Vagina (tissue), 2 donors: ENCODE measurements around the gene DLX1. TPM values are rescaled to one million over a fixed set of nuclear protein-coding genes. Genes with fewer than 3 reads are reported as not detected.
A peak's percentile ranks its signal among the peaks of the same experiment; 100 is the strongest.

Experiments used
- DNase-seq, 2 donors: peaks; one replicate each; pipeline ENCODE4 v3.0.0-alpha.2; 2017; ENCODE audit errors: extremely low spot score in 2 of 2
- H3K27ac ChIP-seq: fragments of 200-600 bp; sonication (generic); one replicate; pipeline ENCODE4 v1.5.1; 2019
- H3K27me3 ChIP-seq: fragments of 200-600 bp; sonication (generic); one replicate; pipeline ENCODE4 v1.5.1; 2019
- H3K36me3 ChIP-seq, 2 donors: fragments of 200-600 bp; sonication (generic); one replicate each; pipeline ENCODE4 v1.5.1; 2017 to 2019
- H3K4me1 ChIP-seq: fragments of 200-600 bp; sonication (generic); one replicate; pipeline ENCODE4 v1.5.1; 2019
- H3K4me3 ChIP-seq, 2 donors: fragments of 200-600 bp; sonication (generic); 1 replicate in 1 of 2; 2 replicates in 1 of 2; pipeline ENCODE4 v1.5.1; 2016 to 2019
- H3K9me3 ChIP-seq: fragments of 200-600 bp; sonication (generic); one replicate; pipeline ENCODE4 v1.5.1; 2019
- POLR2A ChIP-seq, 2 donors: fragments of 450-650 bp; IDR thresholded peaks; one replicate each; pipeline ENCODE4 v1.6.1; 2017; ENCODE audit warnings: antibody characterized with exemption in 2 of 2, mild to moderate bottlenecking in 2 of 2, moderate library complexity in 2 of 2
- POLR2AphosphoS5 ChIP-seq, 2 donors: sonication (generic); formaldehyde crosslinking; IDR thresholded peaks; one replicate each; pipeline ENCODE4 v1.9.0; 2017; ENCODE audit warnings: antibody characterized with exemption in 2 of 2, mild to moderate bottlenecking in 2 of 2, low read depth in 1 of 2; ENCODE audit not compliant: insufficient read depth in 1 of 2
- intact Hi-C: fragments of 100-400 bp; cut with DNase I; formaldehyde crosslinking; loops from one replicate; pipeline ENCODE4 v1.15.1; 2023
- total RNA-seq: library from RNA; depleted of rRNA; stranded (reverse); fragments of >200 nt; gene quantifications from one replicate; pipeline ENCODE4 v1.2.3, GENCODE V29; 2016
- TF ChIP-seq, protein P1 (sequence below), 3 experiments: fragments of 450-650 bp in 2 of 3; fragments of 200-600 bp in 1 of 3; sonication (generic) in 1 of 3; IDR thresholded peaks; one replicate each; pipeline ENCODE4 v1.5.1; 2017 to 2019; ENCODE audit warnings: antibody characterized with exemption in 3 of 3, mild to moderate bottlenecking in 2 of 3, moderate library complexity in 2 of 3

DLX1 gene
- total RNA-seq, 1 donor from 2014 or later = not detected

DNA sequence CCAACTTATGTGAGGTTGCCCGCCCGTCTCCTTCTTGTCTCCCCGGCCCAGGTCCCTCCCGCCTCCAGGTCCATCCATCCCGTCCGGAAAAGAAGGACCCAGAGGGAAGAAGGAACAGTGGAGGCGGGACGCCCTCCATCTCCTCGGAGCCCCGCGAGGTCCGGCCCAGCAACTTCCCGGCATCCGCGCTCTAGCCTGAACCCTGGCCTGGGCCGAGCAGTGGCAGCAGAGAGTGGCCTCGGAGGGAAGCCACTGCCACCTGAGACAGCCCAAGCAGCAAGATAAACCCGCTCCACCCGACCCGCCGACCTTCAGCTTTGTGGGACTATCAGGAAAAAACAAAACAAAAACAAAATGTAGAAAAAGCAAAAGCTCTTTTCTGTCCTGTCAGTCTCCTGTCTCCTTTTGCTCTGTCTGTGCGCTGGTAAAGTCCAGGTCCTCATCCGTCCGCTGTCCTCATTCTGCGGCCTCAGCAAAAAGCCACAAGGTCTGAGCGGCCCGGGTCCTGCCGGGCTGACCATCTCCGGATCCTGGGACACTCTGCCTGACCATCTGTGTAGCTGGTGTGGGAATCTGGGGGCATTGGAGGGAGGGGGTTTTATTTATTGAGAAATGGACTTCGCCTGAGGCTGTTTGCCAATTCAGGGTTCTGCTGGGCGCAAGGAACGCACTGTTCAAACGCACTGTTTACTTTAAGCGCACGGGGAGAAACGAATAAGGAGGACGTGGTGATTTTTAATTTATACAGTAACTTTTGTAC is 3.1 kb downstream of the DLX1 start:
- Histone ChIP-seq H3K36me3 (no peaks in the 10 kb centered on the region), H3K27me3 (peaks cover 49% of the 10 kb centered on the region), H3K27ac (no peak overlapping the region), H3K4me1 (peaks cover 31% of the 10 kb centered on the region), H3K4me3 (no peak overlapping the region), H3K9me3 (no peaks in the 10 kb centered on the region)
- intact Hi-C loops = no loop called here
- peak in 1 of 2 donors; percentile 49 for DNase-seq
- TF ChIP-seq POLR2AphosphoS5 (IDR thresholded peaks at IDR 0.05; ENCODE audit: insufficient read depth in 1 of 2, low read depth in 1 of 2) = no peak
- TF ChIP-seq, protein P1, sequence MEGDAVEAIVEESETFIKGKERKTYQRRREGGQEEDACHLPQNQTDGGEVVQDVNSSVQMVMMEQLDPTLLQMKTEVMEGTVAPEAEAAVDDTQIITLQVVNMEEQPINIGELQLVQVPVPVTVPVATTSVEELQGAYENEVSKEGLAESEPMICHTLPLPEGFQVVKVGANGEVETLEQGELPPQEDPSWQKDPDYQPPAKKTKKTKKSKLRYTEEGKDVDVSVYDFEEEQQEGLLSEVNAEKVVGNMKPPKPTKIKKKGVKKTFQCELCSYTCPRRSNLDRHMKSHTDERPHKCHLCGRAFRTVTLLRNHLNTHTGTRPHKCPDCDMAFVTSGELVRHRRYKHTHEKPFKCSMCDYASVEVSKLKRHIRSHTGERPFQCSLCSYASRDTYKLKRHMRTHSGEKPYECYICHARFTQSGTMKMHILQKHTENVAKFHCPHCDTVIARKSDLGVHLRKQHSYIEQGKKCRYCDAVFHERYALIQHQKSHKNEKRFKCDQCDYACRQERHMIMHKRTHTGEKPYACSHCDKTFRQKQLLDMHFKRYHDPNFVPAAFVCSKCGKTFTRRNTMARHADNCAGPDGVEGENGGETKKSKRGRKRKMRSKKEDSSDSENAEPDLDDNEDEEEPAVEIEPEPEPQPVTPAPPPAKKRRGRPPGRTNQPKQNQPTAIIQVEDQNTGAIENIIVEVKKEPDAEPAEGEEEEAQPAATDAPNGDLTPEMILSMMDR (IDR thresholded peaks at IDR 0.05) = no peak
- TF ChIP-seq POLR2A (IDR thresholded peaks at IDR 0.05) = no peak

GRCh38 chr2:172089005-172089504 is 3.7 kb downstream of the DLX1 start:
- intact Hi-C loops = no loop called here
- Histone ChIP-seq H3K36me3 (no peaks in the 10 kb centered on the region), H3K27me3 (peaks cover 50% of the 10 kb centered on the region), H3K9me3 (no peaks in the 10 kb centered on the region), H3K27ac (no peak overlapping the region), H3K4me3 (no peak overlapping the region), H3K4me1 (peaks cover 29% of the 10 kb centered on the region)
- TF ChIP-seq POLR2AphosphoS5 (IDR thresholded peaks at IDR 0.05; ENCODE audit: insufficient read depth in 1 of 2, low read depth in 1 of 2) (no peak), POLR2A (IDR thresholded peaks at IDR 0.05) (no peak)
- TF ChIP-seq, protein P1 (IDR thresholded peaks at IDR 0.05) = no peak
- DNase-seq = no peak

DNA sequence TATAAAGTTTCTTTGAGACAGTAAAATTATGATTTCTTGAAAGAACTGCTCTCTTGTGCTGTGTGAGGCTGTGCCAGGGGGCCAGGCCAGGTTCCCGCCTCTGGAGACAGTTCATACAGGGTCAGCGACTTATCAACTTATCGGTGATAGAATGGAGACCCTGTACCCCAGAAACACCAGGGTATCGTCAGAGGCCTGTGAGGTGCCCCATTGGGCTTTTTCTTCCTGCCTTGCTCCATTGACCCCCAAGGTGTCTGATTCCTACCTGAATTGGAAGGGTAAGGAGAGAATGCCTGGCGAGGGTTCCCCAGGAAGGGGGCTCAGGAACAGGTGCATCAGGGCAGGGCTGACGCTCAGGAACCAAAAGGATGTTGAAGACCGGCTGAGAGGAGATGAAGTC is 4.3 kb downstream of the DLX1 start:
- no peak overlapping the region for H3K27ac ChIP-seq
- H3K4me3 ChIP-seq = no peak overlapping the region
- no peak for TF ChIP-seq POLR2AphosphoS5 (IDR thresholded peaks at IDR 0.05; ENCODE audit: insufficient read depth in 1 of 2, low read depth in 1 of 2)
- TF ChIP-seq, protein P1 (IDR thresholded peaks at IDR 0.05) = no peak
- TF ChIP-seq POLR2A (IDR thresholded peaks at IDR 0.05) = no peak
- peaks cover 51% of the 10 kb centered on the region for H3K27me3 ChIP-seq
- intact Hi-C loops = no loop called here
- no peaks in the 10 kb centered on the region for H3K36me3 ChIP-seq
- H3K9me3 ChIP-seq = no peaks in the 10 kb centered on the region
- peaks cover 28% of the 10 kb centered on the region for H3K4me1 ChIP-seq
- DNase-seq = no peak

DNA sequence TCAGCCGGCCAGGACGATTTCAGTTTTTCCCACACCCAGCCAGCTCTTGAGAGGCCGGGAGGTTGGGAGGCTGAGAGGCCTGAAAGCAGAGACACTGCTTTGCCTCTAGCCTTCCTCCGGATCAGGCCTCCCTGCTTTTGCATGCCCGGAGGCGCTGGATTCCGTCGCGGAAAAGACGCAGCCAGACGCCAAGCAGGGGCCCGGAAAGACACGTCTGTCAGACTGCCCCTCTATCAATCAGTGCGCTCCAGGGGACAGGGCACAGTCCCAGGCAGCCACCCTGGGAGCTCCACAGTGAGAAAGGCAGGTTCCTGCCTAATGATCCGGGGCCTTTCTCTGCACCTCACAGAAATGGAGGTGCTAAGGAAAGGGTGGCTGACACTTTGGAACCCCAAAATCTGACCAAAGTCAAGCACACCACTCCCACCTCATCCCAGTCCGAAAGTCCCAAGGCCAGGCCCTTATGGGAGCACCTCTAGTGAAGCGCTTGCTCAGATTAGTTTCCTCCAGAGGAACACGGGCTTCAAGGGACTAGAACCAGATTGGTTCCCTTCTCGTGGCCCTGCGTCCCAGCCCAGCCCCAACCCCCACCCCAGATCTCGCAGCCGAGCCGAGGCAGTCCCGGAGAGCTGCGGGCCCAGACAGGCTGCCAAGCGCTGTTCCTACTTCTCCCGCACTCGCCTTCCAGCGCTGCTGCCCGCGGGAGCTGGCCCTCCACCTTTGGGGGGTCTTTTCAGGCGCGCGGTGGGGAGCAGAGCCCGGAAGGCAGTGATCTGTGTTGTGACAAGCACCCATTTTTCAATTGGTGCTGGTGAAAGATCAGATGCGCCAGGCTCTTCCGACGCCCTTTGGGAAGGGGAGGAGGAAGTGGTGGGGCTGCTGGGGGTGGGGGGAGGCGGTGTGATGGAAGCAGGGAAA is 5.0 kb downstream of the DLX1 start:
- DNase-seq = no peak
- Histone ChIP-seq H3K27me3 (peaks cover 53% of the 10 kb centered on the region), H3K4me1 (peaks cover 28% of the 10 kb centered on the region), H3K27ac (no peak overlapping the region), H3K36me3 (no peaks in the 10 kb centered on the region), H3K9me3 (no peaks in the 10 kb centered on the region), H3K4me3 (no peak overlapping the region)
- intact Hi-C loops = no loop called here
- no peak for TF ChIP-seq POLR2A (IDR thresholded peaks at IDR 0.05)
- TF ChIP-seq, protein P1 (IDR thresholded peaks at IDR 0.05) = no peak
- TF ChIP-seq POLR2AphosphoS5 (IDR thresholded peaks at IDR 0.05; ENCODE audit: insufficient read depth in 1 of 2, low read depth in 1 of 2) = no peak
